ENCODE measurements around the gene FREM3. TPM values are rescaled to one million over a fixed set of nuclear protein-coding genes. Genes with fewer than 3 reads are reported as not detected.
A peak's percentile ranks its signal among the peaks of the same experiment; 100 is the strongest.

The FREM3 gene
- polyA plus RNA-seq, 1 of the 3 experiments (the other 2 are of a cell fraction) = 0.03 TPM

GRCh38 chr4:143692241-143692640 lies 8.2 kb downstream of the FREM3 start:
- WGBS (ENCODE audit: low lambda C conversion rate) = 0% methylated on average over 1 of the region's 1 CpG
- Histone ChIP-seq H4K20me1 (ENCODE audit: insufficient read depth) (no peaks in the 10 kb centered on the region), H3K27me3 (ENCODE audit: insufficient read depth) (no peaks in the 10 kb centered on the region; the same call in 1 of the 2 replicates), H2AFZ (ENCODE audit: low read depth) (no peak overlapping the region), H3K4me2 (0 out of 2 replicates have a peak overlapping the region, but pooled peaks have one; percentile 30), H3K36me3 (replicated peaks in 1 of 2; ENCODE audit: control insufficient read depth in 1 of 2, insufficient read depth in 2 of 2, low read length in 1 of 2) (no peaks in the 10 kb centered on the region), H3K9me2 (no peaks in the 10 kb centered on the region), H3F3A (replicated peaks; ENCODE audit: insufficient read depth) (peaks cover 5% of the 10 kb centered on the region), H3K9ac (no peak overlapping the region), H3K79me2 (ENCODE audit: insufficient read depth) (no peaks in the 10 kb centered on the region), H3K9me3 (no peaks in the 10 kb centered on the region), H3K4me1 (ENCODE audit: control insufficient read depth in 1 of 2, insufficient read depth in 2 of 2, low read depth in 1 of 2, low read length in 1 of 2) (no peaks in the 10 kb centered on the region), H3K4me3 (ENCODE audit: low read depth in 2 of 2, low read length in 1 of 2) (no peak overlapping the region), H3K27ac (ENCODE audit: low read depth in 2 of 2, low read length in 1 of 2) (no peak overlapping the region)
- POLR2A ChIA-PET = no interaction called here
- DNase-seq = no peak
- CTCF ChIA-PET = no interaction called here
- no peak for TF ChIP-seq GABPA (IDR thresholded peaks at IDR 0.05; ENCODE audit: low read depth)
- TF ChIP-seq YY1 (IDR thresholded peaks at IDR 0.05; ENCODE audit: low read depth) = no peak
- no peak for TF ChIP-seq SIN3A (IDR thresholded peaks at IDR 0.05; ENCODE audit: borderline replicate concordance, low read depth, low read length)
- no peak for TF ChIP-seq TEAD4 (IDR thresholded peaks at IDR 0.05; ENCODE audit: borderline replicate concordance, insufficient read depth)
- TF ChIP-seq CHD2 (IDR thresholded peaks at IDR 0.05; ENCODE audit: low read length, partially characterized antibody) = no peak
- TF ChIP-seq TCF12 (IDR thresholded peaks at IDR 0.05) = no peak
- no peak for TF ChIP-seq EZH2phosphoT487 (IDR thresholded peaks at IDR 0.05; ENCODE audit: borderline replicate concordance, low read depth)
- no peak for TF ChIP-seq RCOR1 (IDR thresholded peaks at IDR 0.05; ENCODE audit: low read length)
- no peak for TF ChIP-seq MEF2A (IDR thresholded peaks at IDR 0.05; ENCODE audit: borderline replicate concordance, low read depth)
- no peak for TF ChIP-seq MAX (IDR thresholded peaks at IDR 0.05; ENCODE audit: low read depth)
- no peak for TF ChIP-seq MXI1 (IDR thresholded peaks at IDR 0.05; ENCODE audit: low read depth, low read length)
- TF ChIP-seq CTCF (IDR thresholded peaks at IDR 0.05) = no peak
- TF ChIP-seq, protein P1, sequence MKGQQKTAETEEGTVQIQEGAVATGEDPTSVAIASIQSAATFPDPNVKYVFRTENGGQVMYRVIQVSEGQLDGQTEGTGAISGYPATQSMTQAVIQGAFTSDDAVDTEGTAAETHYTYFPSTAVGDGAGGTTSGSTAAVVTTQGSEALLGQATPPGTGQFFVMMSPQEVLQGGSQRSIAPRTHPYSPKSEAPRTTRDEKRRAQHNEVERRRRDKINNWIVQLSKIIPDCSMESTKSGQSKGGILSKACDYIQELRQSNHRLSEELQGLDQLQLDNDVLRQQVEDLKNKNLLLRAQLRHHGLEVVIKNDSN (IDR thresholded peaks at IDR 0.05; ENCODE audit: borderline replicate concordance, low read depth) = no peak
- TF ChIP-seq FOXJ3 (CRISPR knock-in tag; IDR thresholded peaks at IDR 0.05) = no peak
- TF ChIP-seq, protein P2, sequence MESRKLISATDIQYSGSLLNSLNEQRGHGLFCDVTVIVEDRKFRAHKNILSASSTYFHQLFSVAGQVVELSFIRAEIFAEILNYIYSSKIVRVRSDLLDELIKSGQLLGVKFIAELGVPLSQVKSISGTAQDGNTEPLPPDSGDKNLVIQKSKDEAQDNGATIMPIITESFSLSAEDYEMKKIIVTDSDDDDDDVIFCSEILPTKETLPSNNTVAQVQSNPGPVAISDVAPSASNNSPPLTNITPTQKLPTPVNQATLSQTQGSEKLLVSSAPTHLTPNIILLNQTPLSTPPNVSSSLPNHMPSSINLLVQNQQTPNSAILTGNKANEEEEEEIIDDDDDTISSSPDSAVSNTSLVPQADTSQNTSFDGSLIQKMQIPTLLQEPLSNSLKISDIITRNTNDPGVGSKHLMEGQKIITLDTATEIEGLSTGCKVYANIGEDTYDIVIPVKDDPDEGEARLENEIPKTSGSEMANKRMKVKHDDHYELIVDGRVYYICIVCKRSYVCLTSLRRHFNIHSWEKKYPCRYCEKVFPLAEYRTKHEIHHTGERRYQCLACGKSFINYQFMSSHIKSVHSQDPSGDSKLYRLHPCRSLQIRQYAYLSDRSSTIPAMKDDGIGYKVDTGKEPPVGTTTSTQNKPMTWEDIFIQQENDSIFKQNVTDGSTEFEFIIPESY (IDR thresholded peaks at IDR 0.05; ENCODE audit: borderline replicate concordance, low read depth) = no peak
- TF ChIP-seq FOSL2 (IDR thresholded peaks at IDR 0.05; ENCODE audit: borderline replicate concordance, low read depth) = no peak
- TF ChIP-seq, protein P3, sequence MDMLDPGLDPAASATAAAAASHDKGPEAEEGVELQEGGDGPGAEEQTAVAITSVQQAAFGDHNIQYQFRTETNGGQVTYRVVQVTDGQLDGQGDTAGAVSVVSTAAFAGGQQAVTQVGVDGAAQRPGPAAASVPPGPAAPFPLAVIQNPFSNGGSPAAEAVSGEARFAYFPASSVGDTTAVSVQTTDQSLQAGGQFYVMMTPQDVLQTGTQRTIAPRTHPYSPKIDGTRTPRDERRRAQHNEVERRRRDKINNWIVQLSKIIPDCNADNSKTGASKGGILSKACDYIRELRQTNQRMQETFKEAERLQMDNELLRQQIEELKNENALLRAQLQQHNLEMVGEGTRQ (IDR thresholded peaks at IDR 0.05; ENCODE audit: borderline replicate concordance, low read depth, low read length) = no peak
- no peak for TF ChIP-seq GATA2 (CRISPR knock-in tag; IDR thresholded peaks at IDR 0.05)
- TF ChIP-seq RAD21 (IDR thresholded peaks at IDR 0.05; ENCODE audit: low read length) = no peak
- no peak for TF ChIP-seq EP300 (IDR thresholded peaks at IDR 0.05; ENCODE audit: borderline replicate concordance in 1 of 2, low read depth in 1 of 2, low read length in 1 of 2)

Data from SK-N-SH (cell line).